ENCODE measurements around the gene PRR36.
"Not testable (repeated sequence)": the region's sequence is repeated elsewhere in the genome, so short reads cannot be mapped to it uniquely, and the experiment has no call there.

PRR36 gene

DNA sequence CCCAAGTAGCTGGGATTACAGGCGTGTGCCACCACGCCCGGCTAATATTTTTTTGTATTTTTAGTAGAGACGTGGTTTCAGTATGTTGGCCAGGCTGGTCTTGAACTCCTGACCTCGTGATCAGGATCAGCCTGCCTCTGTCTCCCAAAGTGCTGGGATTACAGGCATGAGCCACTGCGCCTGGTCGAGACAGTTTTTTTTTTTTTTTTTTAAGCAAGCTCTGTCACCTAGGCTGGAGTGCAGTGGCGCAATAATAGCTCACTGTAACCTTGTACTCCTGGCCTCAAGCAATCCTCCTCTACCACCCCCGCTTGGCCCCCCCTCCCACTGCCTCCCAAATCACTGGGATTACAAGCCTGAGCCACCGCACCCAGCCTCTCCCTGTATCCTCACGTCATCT is 23.1 kb upstream of the PRR36 start:
- no peak for DNase-seq

DNA sequence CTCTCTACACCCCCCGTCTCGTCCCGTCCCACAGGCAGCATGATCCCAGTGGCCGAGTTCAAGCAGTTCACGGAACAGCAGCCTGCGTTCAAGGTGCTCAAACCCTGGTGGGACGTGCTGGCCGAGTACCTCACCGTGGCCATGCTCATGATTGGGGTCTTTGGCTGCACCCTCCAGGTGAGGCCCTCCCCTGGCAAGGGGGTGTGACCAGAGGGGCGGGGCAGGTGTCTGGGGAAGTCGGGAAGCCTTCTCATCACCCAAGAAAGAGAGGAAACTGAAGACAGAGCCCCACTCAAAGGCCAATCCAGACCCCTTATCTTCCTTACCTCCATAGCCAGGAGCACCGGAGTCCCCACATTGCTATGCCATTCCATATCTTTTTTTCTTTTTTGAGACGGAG is 21.4 kb upstream of the PRR36 start:
- DNase-seq: no peak

DNA sequence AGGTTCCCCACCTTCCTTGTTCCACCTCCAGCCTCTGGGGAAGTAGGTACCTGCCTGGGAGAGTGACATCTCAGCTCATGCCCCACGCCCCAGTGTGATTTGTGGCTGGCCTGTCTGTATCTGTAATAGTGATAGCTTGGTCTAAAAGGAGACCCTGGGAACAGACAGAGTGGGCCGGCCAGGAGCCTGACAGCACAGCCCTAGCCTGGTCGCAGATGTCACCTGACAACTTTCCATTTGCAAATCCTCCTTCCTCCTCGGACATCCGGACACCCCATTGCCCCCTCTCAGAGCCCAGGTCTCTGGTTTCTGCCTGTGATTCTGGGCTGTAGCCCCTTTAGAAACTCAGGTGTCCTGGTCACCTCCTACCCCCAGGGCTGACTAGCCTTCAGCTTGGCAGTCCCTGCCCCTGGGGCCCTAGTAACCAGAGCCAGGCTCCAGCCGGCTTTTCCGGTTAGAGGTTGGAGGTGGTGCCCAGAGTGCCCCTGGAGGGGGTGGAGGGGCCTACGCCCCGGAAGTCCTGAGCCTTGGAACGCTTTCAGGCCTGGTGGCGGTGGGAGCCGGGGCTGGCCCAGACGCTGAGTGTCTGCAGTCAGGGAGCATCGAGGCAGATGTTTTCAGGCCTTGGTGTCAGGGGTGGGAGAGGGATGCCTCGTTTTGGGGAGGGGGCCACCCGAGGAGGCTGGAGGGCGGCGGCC is 20.6 kb upstream of the PRR36 start:
- no peak for DNase-seq

DNA sequence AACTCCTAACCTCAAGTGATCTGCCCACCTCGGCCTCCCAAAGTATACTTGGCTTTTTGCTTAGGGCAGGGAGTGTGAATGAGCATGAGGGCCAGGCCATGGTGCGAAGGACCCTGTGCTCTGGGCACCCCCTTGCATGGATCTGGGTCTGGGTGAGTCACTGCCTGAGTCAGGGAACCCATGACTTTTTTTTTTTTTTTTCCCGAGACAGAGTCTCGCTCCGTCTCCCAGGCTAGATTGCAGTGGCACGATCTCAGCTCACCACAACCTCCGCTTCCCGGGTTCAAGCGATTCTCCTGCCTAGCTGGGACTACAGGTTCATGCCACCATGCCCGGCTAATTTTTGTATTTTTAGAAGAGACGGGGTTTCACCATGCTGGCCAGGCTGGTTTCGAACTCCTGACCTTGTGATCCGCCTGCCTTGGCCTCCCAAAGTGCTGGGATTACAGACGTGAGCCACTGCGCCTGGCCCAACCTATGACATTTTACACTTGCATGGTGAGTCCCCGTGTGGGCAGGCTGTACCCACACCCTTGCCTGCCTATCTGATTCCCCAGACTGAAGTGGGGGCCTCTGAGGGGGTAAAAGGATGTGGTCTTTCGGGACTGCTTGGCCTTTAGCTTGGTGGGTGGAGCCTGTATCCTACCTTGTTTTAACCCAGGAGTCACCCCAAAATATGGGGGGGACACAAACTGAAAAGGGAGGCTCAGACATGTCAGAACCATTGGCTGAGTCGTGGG is 19.3 kb upstream of the PRR36 start:
- not testable (repeated sequence) for DNase-seq

GRCh38 chr19:7888826-7889217 is 14.6 kb upstream of the PRR36 start:
- no peak for DNase-seq

GRCh38 chr19:7888145-7888825 is 14.1 kb upstream of the PRR36 start, which contains the start of gene LRRC8E:
TSS of gene LRRC8E (plus strand) at chr19:7888510. CDS start at chr19:7895604, 7,094 bp downstream.
- DNase-seq: no peak

DNA sequence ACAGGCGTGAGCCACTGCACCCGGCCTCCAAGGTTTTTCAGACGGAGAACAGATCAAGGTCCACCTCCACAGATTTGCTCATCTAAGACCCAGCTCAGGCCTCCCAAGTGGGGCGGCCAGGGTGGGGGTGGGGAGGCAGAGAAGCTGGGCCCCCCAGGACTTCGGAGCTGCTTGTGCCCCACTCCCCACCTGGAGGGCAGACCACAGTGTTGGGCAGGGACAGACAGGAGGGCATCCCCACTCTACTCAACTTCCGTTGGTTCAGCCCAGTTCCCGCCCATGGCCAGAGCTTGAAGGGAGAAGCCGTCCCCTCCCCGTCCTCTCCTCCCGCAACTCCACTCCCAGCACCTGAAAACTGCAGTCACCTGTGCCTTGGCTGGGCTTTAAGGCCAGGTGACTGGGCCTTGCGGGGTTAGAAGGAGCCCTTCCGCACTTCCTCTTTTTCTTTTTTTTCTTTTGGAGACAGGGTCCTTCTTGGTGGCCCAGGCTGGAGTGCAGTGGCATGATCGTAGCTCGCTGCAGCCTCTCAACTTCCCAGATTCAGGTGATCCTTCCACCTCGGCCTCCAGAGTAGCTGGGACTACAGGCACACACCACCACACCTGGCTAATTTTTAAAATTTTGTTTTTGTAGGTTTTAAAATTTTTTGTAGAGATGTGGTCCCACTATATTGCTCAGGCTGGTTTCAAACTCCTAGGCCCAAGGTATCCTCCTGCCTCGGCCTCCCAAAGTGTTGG is 13.4 kb upstream of the PRR36 start:
- peak in 1 of 2 experiments; percentile 15 for DNase-seq

GRCh38 chr19:7885818-7886217 is 11.6 kb upstream of the PRR36 start:
- no peak for DNase-seq

DNA sequence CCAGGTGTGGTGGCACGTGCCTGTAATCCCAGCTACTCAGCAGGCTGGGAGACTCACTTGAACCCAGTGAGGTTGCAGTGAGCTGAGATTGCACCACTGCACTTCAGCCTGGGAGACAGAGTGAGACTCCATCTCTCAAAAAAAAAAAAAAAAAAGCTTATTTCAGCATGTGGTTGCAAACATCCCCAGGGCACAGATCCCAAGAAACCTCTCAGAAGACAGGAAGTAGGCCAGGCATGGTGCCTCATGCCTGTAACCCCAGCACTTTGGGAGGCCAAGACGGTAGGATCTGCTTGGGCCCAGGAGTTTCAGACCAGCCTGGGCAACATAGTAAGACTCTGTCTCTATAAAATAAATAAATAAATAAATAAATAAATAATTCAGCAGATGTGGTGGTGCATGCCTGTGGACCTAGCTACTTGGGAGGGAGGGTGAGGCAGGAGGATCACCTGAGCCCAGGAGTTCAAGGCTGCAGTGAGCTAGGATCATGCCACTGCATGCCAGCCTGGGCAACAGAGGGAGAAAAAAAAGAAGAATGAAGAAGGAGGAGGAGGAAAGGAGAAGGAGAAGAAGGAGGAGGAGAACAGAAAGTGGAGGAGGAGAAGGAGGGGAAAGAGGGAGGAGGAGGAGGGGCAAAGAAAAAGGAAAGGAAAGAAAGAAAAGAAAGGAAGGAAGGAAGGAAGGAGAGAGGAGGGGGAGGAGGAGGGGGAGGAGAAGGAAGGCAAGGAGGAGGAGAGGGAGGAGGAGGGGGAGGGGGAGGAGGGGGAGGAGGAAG is 9.8 kb upstream of the PRR36 start:
- peak; percentile 16 to 18 for DNase-seq

DNA sequence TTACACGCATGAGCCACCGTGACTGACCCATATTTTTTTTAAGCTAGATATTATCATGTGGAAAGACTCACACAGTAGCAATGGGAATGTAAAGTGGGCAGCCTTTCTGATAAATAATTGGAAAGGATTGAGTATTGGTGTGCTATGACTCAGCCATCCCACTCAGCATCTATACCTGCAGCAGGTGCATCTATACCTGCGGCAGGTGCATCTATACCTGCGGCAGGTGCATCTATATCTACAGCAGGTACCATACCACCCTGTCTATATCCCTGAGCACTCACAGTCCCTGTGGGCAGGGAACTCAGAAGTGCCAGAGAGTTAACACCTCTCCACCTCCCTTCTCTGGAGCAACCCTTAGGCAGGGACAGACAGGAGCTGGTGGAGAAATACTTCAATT is 8.9 kb upstream of the PRR36 start:
- DNase-seq: no peak

DNA sequence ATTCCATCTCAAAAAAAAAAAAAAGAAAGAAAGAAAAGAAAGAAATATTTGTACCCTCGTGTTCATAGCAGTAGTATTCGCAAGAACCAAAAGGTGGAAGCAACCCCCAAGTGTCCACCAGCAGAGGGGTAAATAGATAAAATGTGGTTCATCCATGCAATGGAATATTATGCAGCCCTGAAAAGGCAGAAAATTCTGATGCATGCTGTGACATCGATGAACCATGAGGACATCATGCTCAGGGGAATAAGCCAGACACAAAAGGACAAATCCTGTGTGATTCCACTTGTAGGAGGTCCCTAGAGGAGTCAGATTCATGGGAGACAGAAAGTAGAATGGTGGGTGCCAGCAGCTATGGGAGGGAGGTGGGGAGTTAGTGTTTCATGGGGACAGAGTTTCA is 7.7 kb upstream of the PRR36 start:
- no peak for DNase-seq

DNA sequence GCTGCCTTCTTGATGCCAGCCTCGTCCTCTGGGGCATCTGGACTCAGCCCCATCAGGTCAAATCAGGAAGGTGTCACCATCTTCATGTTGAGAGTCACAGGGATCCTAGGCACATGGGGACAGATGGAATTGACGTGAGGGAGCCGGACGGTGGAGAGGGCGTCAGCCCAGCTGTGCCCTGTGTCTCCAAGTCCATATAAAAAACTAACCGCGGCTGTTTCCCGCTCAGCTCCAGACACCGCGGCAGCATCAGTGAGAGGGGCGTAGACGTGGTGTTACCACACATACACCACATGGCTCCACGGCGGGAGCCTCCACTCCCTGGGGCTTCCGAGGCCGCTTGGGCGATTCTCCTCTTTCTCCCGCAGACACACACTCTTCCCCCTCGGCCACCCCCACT is 5.6 kb upstream of the PRR36 start:
- no peak for DNase-seq

- no peak for DNase-seq
These were observed 5.1 kb upstream of the PRR36 start for GRCh38 chr19:7879111-7879807.

- DNase-seq: no peak
These were observed 3.2 kb upstream of the PRR36 start for GRCh38 chr19:7877249-7877836.

DNA sequence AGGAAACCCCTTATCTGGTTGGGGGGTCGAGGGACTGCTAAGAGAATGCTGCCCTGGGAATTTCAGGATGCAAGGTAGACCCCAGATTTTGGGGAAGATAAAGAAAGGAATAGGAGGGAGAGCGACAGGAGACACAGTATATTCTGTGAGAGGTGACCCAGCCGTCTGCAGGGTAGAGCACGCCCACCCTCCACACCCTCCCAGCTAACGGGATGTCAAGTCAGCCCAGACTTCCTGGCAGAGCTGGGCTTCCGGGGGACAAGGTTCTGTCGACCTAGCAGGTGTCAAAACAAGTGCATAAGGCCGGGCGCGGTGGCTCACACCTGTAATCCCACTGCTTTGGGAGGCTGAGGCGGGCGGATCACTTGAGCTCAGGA is 695 bp upstream of the PRR36 start:
- DNase-seq: no peak

DNA sequence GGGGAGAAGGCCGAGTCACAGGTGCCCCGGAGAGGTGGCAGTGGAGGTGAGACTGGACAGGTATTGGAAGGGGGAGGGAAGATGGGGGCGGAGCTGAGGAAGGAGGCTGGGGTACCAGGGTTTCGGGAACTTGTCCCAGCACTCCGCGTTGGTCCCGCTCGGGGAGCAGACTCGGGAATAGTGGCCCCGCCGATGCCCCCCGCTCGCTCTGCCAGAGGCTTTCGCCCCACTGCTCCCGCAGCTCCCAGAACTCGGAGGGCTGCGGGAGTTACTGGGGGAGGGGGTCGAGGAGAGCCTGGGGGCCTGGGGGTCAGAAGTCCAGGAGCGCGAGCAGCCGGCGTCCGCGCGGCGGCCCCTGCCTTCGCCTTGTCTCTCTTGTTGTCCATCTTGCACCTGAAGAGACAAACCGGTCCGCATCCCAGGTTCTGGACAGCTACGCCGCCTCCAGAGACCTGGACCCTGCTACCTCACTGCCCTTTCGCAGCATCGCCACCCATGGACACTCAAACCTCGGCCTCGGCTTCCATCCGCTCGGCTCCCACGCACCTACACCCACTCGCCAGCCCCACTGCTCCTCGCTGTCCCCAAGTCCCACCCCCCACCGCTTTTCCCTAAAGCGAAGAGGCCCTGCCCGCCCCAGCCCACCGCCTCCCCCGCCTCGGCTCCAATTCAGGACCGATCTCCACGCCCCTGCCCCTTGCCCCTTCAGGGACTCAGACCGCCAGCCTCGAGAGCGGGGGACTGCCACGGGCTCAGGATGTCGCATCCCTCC is 700 bp downstream of the PRR36 start:
- DNase-seq: no peak

DNA sequence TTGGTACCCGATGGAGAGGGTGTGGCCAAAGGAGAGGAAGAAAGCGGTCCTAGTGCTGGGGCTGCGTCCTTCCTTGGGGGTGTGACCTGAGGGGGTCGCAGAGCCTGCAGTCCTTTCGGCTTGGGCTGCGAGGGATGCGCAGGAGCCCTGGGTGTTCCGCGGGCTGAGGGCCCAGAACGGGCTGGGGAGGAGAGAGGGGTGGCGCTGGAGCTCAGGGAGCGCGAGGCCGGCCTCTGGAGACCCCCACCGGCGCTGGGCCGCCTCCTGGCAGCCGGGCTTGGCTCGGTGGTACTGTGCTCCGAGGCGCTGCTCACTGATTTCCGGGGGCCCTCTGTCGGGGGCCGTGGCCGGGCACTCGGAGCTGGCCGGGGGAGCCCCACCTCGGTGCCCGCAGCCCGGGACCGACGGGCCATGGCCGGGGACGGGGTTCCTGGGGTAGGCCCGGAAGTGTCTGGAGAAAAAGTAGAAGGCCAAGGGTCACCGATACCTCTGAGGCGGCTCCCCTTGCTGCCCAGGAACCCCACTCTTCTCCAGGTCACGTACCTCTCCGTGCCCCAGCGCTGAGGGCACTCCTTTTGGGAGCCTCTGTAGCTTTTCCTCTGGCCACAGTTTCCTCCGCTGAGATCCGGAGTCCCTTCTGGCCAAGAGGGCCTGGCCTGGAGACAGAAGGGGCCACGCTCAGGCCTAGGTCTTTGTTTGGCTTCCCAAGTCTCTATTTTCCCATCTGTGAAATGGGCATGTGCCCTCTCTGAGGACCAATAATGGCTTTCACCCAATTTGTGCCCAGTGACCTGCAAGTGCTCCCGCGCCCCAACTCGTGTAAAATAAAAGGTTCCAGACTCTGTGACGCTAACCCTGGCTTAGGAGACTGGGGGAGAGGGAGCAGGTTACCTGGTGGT is 1.6 kb downstream of the PRR36 start:
- no peak for DNase-seq

DNA sequence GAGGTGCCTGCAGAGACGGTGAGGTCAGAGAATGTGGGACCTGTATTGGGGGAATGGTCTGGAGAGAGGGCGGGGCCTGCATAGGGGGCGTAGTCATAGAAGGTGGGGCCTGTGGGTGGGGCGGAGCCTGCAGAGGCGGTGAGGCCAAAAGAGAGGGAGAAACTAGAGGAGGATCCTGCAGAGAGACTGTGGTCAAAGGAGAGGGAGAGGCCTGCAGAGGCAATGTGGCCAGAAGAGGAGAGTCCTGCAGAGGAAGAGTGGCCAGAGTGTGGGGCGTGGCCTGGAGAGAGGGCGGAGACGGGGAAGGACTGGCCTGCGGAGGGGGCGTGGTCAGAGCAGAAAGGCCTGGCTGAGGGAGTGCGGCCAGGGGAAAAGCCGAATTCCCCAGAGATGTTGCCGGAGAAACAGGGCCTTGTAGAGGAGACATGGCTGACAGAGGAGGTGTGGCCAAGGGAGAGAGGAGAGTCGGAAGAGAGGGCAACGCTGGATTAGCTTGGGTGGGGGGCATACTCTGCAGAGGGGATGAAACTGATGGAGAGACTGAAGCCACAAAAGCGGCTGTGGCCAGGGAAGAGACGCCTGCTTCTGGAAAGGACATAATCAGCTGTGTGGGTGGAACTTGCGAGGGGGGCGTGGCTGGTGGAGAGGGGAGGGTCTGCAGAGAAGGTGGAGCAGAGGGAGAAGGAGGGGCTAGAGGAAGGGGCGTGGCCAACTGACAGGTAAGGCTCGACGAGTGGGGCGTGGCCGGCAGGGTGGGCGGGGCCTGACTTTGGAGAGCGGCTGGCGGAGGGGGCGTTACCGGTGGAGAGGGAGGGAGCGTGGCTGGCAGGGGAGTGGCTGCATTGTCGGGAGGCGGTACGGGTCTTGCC is 2.5 kb downstream of the PRR36 start:
- DNase-seq: peak; percentile 90 to 92

All from Kasumi-1 (cell line).